NCI-H524 (cell line): Measurements from ENCODE around the gene TSC22D4.
"Not testable (repeated sequence)": the region's sequence is repeated elsewhere in the genome, so short reads cannot be mapped to it uniquely, and the experiment has no call there.

Experiments used
- DNase-seq, 2 experiments: peaks; one replicate each; lab custom pipeline; 2025; lab: John Stamatoyannopoulos, UW

The TSC22D4 gene

GRCh38 chr7:100478958-100479660 is at the start of gene TSC22D4:
TSS of gene TSC22D4 (minus strand) at chr7:100479214. CDS start at chr7:100478038, 1,176 bp downstream.
- DNase-seq: peak; percentile 76 to 84

DNA sequence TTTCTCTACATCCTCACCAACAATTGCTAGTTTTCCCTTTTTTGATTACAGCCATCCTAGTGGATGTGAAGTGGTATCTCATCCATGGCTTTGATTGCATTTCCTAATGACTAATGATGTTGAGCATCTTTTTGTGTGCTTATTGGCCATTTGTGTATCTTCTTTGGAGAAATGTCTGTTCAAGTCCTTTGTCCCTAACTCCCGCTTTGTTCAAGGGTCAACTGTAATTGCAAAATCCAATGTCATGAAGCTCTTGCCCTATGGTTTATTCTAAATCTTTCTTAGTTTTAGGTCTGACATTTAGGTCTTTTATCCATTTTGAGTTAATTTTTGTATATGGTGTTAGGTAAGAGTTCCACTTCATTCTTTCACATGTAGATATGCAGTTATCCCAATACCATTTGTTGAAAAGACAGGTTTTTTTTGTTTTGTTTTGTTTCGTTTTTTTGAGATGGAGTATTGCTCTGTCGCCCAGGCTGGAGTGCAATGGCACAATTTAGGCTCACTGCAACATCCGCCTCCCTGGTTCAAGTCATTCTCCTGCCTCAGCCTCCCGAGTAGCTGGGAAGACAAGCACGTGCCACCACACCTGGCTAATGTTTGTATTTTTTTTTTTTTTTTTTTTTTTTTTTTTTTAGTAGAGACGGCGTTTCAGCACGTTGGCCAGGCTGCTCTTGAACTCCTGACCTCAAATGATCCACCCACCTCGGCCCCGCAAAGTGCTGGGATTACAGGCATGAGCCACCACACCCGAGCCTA is 49.3 kb upstream of the TSC22D4 start:
- DNase-seq: not testable (repeated sequence)

GRCh38 chr7:100523192-100523591 is 44.2 kb upstream of the TSC22D4 start:
- DNase-seq: not testable (repeated sequence)

DNA sequence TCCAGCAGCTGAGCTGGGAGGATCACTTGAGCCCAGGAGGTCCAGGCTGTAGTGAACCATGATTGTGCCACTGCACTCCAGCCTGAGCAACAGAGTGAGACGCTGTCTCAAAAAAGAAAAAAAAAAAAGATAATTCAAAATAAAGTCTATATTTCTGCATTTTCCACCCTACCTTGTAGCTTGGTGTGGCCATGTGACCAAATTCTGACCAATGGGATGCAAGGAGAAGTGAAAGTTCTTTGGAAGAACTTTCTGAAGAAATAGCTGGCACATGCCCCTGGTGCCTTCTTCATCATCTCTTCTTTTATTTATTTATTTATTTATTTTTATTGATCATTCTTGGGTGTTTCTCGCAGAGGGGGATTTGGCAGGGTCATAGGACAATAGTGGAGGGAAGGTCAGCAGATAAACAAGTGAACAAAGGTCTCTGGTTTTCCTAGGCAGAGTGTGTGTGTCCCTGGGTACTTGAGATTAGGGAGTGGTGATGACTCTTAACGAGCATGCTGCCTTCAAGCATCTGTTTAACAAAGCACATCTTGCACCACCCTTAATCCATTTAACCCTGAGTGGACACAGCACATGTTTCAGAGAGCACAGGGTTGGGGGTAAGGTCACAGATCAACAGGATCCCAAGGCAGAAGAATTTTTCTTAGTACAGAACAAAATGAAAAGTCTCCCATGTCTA is 43.0 kb upstream of the TSC22D4 start:
- not testable (repeated sequence) for DNase-seq

GRCh38 chr7:100521076-100521475 is 42.1 kb upstream of the TSC22D4 start:
- no peak for DNase-seq

DNA sequence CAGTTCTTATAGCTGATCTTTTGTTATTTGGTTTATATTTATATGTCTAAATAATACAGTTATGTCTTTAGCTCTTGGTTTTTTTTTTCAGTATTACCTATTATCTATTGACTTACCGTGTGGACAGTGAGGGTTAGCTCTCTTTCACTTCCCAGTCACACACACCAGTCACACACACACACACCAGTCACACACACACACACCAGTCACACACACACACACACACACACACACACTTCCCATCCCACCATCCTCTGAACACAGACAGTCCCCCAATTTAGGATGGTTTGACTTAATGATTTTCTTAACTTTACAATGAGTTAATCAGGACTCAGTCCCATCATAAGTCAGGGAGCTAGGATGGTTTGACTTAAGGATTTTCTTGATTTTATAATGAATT is 41.1 kb upstream of the TSC22D4 start:
- DNase-seq: no peak

DNA sequence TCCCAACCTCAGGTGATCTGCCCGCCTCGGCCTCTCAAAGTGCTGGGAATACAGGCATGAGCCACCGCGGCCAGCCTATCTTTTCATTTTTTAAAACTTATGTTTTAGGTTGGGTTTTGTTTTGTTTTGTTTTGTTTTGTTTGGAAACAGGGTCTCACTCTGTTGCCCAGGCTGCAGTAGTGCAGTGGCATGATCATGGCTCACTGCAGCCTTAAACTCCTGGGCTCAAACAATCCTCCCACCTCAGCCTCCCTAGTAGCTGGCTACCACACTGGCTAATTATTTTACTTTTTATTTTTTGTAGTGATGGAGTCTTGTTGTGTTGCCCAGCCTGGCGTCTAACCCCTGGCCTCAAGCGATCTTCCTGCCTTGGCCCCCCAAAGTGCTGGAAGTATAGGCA is 40.6 kb upstream of the TSC22D4 start:
- DNase-seq: no peak

GRCh38 chr7:100517305-100517704 is 38.3 kb upstream of the TSC22D4 start:
- DNase-seq: no peak

- no peak for DNase-seq
Observed at GRCh38 chr7:100516135-100516812, 37.3 kb upstream of the TSC22D4 start.

DNA sequence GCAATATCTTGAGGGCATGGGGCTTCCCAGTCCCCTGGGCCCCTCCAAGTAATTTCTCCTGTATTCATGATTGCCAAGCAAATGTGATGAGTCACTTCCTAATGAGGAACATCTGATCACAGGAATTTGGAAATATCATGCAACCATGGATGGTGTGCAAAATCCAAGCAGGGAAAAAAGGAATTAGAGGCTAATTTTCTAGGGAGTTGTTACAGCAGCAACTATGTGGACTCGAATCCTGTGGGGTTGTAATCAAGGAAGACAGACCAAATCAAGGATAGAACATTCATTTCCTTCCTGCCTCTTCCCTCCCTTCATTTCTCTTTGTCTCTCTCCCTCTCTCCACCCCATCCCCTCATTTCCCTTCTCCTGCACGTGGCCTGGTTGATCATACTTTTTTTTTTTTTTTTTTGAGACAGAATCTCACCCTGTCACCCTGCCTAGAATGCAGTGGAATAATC is 36.1 kb upstream of the TSC22D4 start:
- no peak for DNase-seq

DNA sequence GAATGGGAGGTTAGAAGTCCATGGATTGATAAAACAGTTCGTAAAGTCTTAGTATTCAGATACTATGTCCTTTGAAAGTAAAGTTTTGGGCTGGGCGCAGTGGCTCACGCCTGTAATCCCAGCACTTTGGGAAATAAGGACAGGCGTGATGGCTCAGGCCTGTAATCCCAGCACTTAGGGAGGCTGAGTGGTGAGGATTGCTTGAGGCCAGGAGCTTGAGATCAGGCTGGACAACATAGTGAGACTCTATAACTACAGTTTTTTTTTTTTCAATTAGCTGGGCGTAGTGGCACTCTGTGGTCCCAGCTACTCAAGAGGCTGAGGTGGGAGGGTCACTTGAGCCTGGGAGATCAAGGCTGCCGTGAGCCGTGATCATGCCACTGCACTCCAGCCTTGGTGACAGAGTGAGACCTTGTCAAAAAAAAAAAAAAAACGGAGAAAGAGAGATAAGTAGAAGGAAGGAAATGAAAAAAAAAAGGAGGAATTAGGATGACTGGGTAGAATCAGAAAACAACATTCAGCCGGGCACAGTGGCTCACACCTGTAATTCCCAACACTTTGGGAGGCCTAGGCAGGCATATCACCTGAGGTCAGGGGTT is 34.3 kb upstream of the TSC22D4 start:
- DNase-seq: no peak

GRCh38 chr7:100510437-100511239 is 31.6 kb upstream of the TSC22D4 start:
- DNase-seq: no peak

DNA sequence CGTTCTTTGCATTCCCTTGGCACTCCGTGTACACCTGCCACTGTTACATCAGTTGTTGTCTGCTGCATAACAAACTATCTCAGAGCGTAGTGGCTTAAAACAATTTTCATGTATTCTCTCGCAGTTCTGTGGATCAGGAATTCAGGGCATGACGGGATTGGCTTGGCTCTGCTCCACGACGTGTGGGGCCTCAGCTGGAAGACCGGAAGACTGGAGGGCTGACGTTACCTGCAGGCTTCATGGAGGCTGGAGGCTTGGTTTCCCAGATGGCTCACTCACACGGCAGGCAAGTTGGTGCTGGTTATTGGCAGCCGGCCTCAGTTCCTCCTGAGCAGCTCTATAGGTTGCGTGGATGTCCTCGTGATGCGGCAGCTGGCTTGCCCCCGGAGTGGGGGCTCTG is 30.2 kb upstream of the TSC22D4 start:
- DNase-seq: peak; percentile 35 to 46

DNA sequence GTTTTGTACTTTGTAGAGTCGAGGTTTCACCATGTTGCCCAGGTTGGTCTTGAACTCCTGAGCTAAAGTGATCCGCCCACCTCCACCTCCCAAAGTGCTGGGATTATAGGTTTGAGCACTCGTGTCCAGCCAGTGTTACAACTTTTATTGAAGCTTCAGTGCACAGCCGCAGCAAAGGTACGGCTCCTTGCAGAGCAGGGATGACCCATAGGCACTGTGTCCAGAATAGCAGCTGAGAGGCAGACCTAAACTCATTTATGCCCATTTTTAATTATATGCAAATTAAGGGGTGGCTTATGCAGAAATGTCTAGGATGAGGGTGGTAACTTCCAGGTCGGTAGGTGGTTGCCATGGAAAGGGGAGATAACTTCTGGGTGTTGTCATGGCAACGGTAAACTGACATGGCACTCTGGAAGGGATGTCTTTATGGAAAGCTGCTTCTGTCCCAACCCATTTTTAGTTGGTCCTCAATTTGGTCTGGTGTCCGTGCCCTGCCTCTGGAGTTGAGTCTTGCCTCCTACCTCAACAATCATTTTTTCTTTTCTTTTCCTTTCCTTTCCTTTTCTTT is 27.4 kb upstream of the TSC22D4 start:
- peak in 1 of 2 experiments; percentile 5 for DNase-seq

GRCh38 chr7:100504887-100505611 is 26.0 kb upstream of the TSC22D4 start:
- no peak for DNase-seq

DNA sequence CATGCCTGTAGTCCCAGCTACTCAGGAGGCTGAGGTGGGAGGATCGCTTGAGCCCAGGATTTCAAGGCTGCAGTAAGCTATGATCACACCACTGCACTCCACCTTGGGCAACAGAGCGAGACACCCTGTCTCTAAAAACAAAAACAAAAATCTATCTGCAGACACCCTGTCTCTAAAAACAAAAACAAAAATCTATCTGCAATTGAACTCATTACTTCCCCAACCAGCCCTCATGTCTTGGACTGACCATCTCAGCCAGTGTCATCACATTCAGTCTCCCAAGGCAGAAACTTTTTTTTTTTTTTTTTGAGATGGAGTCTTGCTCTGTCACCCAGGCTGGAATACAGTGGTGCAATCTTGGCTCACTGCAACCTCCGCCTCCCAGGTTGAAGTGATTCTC is 25.0 kb upstream of the TSC22D4 start:
- not testable (repeated sequence) for DNase-seq

DNA sequence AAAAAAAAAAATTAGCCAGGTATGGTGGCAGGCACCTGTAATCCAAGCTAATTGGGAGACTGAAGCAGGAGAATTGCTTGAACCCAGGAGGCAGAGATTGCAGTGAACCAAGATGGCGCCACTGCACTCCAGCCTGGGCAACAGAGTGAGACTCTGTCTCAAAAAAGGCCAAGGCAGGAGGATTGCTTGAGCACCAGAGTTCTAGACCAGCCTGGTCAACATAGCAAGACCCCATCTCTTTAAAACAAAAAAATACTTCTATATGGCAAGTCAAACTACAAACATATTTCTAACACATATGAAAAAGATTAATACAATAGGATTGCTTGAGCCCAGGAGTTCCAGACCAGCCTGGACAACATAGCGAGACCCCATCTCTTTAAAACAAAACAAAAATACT is 21.7 kb upstream of the TSC22D4 start:
- DNase-seq: not testable (repeated sequence)

GRCh38 chr7:100496509-100496908 is 17.5 kb upstream of the TSC22D4 start:
- DNase-seq: no peak

DNA sequence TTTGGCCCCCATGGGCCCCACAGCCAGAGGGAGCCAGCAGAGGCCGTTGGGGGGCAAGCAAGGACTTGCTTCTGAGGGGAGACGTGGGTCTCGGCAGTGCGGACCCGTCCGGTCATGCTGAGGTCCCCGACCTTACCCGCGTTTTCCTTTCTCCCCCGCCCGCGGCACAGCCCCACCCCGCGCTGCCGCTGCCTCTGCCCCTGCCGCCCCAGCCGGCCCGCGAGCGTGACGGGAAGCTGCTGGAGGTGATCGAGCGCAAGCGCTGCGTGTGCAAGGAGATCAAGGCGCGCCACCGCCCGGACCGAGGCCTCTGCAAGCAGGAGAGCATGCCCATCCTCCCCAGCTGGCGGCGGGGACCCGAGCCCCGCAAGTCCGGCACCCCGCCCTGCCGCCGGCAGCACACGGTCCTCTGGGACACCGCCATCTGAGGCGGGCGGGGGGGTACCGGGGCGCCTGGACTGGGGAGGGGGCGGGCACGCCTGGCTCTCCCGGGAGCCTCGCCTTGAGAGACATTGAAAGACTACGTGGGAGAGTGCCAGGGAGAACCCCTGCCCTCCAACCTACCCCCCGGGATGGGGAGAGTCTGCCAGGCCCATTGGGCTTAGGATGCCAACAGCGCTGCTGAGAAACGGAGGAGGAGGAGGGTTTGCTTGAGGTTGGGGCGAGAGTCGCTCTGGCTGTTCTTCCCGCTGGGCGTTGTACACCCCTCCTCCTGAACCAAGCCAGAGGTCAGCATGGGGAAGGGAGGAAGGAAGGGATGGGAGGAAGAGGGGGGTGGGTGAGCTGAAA is 14.7 kb upstream of the TSC22D4 start:
- no peak for DNase-seq
